GM19328 (cell line): ENCODE data around the gene ADAP1.

Experiments used
- ATAC-seq: cut with Tn5 transposase; IDR thresholded peaks from one replicate; pipeline ENCODE4 v1.9.1; 2021; ENCODE audit warnings: mild to moderate bottlenecking, moderate library complexity; ENCODE audit not compliant: unreplicated experiment

The ADAP1 gene

GRCh38 chr7:940599-941408 lies 13.7 kb downstream of the ADAP1 start:
- ATAC-seq, result no peak

GRCh38 chr7:939843-940242 lies 14.6 kb downstream of the ADAP1 start:
- no peak for ATAC-seq

DNA sequence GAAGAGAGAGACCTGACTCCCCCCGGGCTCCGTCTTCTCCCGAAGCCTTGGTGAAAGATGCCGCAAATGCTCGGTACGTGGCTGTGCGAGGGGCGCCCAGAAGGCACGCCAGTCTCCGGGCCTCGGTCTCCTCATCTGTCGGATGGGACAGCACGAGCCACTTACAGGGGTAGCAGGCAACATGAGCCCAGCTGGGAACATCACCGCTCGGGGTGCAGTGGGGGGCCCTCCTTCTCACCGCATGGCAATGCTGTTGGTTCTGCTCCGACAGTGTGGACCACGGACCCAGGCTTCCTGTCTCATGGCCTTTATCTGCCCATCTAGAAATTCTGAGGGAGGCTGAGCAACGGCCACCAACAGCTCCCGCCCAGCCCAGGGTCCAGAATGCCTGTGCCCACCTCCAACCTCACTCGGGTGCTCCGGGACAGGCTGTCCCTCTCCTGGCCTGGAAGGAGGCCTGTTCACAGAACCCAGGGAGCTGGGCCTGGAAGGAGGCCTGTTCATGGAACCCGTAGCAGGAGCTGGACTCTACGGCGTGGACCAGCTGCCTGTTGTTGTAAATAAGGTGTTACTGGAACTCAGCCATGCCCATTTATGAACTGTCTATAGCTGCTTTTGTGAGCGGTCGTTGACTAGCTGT lies 15.8 kb downstream of the ADAP1 start:
- no peak for ATAC-seq

GRCh38 chr7:937856-938484 lies 16.5 kb downstream of the ADAP1 start:
- no peak for ATAC-seq

DNA sequence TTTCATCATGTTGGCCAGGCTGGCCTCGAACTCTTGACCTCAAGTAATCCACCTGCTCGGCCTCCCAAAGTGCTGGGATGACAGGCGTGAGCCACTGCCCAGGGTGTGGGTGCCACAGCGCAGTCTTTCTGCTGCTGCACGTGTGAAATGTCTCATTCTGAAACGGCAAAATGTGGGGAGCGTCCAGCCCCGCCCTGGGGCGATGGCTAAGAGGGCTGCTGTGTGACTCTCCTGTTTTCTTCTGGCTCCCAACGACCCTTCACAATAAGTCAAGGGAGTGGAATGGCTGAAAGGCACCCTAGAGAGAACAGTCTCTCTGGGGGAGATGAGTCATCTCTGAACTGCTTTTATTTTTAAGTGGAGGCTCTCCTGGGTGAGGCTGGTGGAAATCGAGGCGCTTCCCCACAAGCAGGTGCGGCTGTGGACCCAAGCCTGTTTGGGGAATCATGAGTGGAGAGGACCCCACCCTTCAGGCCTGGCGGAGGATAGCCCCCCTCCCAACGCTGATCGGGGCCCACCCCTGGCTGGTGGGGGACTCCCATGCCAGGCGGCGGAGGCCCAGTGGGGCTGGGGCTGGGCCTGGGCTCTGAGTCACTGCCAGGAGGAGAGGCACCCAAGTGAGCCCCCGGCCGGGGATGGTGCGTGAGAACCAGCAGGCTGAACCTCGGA lies 18.0 kb downstream of the ADAP1 start:
- peak; percentile 70 for ATAC-seq

DNA sequence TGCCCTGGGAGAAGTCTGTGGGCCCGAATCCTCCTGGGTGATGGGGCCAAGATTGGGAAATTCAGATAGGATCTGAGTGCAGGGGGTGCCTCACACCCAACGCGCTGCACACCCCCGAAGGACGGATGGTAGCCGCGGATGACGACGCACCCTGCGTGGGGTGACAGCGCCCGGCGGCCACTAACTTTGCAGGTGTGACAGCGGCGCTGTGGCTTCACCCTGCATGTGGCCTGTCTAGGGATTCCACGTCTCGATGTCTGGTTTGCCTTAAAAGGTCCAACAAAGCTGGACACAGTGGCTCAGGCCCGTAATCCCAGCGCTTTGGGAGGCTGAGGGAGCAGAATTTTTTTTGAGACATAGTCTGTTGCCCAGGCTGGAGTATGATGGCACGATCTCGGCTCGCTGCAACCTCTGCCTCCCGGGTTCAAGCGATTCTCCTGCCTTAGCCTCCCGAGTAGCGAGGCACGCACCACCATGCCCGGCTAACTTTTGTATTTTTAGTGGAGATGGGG lies 18.6 kb downstream of the ADAP1 start:
- ATAC-seq, result no peak

- ATAC-seq, result no peak
Observed at GRCh38 chr7:935164-935873, 19.2 kb downstream of the ADAP1 start.

DNA sequence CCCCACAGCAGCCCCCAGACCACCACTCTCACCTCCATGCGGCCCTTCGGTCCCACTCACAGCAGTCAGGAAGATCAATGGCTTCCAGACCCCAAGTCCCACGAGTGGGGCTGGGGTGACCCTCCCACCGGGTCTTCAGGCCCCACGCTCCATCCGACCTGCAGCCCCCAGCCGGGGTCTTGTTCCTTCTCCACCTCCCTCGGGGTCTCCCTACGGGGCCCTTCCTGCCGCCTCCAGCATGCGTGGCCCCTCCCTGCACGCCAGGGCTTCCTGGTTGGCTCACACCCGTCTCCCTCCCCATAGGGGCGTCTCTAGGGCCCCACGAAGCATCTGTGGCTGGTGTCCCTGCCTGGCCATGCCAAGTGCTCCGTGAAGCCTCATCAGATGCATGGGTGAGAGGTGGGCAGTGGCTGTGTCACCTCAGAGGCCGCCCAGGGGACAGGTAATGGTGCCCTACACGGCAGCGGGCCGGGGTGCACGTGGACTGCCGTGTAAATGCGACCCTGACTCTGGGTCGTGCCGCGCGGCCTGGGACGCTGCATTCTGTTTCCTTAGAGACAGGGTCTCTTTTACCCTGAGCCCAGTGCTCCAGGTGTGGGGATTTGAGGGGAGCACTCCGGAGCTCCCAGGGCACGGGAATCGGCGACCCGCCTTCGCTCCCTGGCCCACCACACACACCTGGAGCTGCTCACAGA lies 19.9 kb downstream of the ADAP1 start:
- no peak for ATAC-seq

DNA sequence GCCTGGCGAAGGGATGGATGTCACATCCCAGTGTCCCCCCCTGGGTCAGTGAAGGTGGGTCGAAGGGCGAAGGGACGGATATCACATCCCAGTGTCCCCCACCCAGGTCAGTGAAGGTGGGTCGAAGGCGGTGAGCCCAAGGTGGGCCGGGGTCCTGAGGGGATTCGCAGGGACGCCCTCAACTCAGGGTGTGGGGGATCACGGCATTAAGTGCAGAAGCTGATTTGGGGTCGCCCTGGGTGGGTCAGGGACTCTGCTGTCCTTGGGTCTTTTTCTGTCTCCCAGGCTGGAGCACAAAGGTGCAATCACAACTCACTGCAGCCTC lies 21.9 kb downstream of the ADAP1 start:
- ATAC-seq, result no peak

DNA sequence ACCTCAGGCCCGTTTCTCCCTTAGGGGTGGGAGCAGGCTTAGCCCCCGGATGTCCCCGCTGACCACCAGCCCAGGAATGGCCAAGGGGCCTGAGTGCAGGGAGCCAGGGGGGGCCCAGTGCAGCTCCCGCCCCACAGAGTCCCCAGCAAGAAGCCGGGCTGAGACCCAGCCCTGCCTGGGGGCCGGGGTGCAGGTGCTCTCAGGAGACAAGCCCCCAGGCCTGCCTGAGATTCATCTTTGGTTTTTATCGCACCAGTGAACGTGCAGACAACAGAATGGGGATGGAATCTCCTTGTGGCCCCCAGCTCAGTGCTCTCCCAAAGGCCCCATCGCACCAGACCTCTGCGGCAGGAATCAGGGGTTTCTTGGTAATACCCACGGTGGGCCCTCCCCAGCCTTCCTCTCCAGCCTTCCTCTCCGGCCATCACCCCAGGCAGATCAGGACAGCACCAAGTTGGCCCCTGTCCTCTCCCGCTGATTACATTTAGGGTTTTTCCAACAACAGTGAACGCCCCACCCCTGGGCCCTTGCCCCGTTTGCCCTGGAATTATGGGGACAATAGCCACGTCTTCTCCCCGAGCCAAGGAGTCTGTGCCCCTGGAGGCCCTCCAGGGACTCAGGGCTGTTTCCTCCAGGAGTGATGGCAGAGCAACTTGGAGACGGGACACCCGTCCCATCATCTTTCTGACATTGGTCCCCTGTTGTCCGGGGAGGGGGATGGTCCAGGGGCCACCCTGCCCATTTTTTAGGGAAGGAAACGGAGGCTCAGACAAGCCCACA lies 22.4 kb downstream of the ADAP1 start:
- no peak for ATAC-seq

GRCh38 chr7:930975-931758 lies 23.3 kb downstream of the ADAP1 start:
- no peak for ATAC-seq

DNA sequence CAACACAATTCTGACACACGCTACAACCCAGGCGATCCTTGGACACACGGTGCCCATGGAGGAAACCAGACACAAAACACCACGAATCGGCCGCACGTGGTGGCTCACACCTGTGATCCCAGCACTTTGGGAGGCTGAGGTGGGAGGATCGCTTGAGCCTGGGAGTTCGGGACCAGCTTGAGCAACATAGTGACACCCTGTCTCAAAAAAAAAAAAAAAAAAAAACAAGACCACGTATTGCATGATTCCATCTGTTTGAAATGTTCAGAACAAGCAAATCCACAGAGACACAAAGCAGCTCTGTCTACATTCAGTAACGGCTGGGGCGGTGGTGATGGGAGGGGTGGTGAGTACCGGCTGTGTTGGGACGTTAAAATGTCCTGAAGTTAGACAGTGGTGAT lies 25.2 kb downstream of the ADAP1 start:
- ATAC-seq, result no peak

DNA sequence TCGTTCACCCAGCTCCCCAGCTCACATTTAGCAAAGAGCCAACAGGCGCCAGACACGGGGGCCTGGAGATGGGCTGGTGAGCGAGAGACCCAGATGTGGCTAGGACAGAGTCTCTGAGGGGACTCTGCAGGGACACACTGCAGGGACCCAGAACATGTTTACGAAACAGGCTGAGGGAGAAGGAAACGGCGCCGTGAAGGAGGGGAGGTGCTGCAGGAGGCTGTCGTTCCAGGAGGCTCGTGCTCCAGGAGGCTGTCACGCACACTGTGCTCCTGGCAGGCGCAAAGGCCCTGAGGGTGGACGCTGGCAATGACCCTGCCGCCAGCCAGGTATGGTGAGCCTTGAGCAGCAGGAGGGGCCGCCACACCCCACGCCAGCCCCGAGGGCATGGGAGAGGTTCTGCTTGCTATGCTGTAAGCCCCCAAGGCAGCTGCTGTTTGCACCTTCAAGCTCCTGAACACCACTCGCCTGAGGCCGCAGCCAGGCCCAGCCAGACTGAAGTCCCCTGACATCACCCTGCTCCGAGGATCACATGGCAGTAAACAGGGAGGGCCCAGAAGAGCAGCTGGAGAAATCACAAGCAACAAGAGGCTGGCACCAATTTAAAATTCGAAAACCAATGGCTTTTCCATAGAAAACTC lies 27.3 kb downstream of the ADAP1 start:
- ATAC-seq, result no peak

- ATAC-seq, result no peak
Observed at GRCh38 chr7:926061-927030, 28.1 kb downstream of the ADAP1 start.

GRCh38 chr7:925601-926000 lies 28.9 kb downstream of the ADAP1 start:
- ATAC-seq, result no peak

DNA sequence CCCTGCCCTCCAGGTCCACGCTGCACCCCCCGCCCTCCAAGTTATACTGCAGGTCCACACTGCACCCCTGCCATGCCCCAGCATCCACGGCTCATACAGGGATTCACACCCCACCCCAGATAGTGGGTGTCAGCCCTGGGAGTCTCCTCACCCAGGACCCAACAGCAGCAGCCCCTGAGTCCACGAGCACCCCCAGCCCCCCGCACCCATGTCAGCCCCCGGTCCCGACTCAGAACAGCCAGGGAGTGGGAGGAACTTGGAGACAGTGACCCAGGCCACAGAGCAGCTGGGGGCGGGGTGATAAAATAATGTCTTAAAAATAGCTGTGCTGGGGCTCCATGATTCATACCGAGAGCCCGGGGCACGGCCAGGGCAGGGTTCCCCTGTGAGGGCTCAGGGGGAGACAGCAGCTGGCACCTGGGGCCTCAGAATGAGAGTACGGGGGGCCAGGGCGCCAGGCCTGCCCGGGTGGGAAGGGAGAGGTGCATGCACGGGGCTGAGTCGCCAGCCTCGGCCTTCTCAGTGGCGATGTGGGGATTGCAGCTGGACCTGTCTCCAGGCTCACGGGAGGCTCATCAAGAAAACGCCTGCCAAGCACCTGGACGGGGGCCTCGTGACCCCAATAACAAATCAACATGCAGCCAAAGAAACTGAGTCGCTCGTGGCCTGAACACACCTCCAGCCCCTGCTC lies 29.8 kb downstream of the ADAP1 start:
- ATAC-seq, result peak; percentile 42
